A673 (cell line): ENCODE measurements around the gene HNRNPA3. TPM values are rescaled to one million over a fixed set of nuclear protein-coding genes. Genes with fewer than 3 reads are reported as not detected.
A peak's percentile ranks its signal among the peaks of the same experiment; 100 is the strongest.

ENCODE experiments used
- BruUV-seq: library from RNA; stranded (reverse); fragments of 400-500 nt; replicated peaks from 2 replicates; lab custom pipeline; 2021; lab: Mats Ljungman, UMichigan
- CTCF ChIA-PET: fragments of 300-600 bp; sonication (Branson Sonifier 250); formaldehyde crosslinking; loops from one replicate; lab custom pipeline; 2022; ENCODE audit warnings: antibody characterized with exemption; lab: Charles Lee
- POLR2A ChIA-PET: fragments of 300-600 bp; sonication (Branson Sonifier 250); formaldehyde crosslinking; loops from one replicate; lab custom pipeline; 2022; ENCODE audit warnings: antibody characterized with exemption; ENCODE audit not compliant: low non-redundant PET; lab: Charles Lee
- DNase-seq: peaks from one replicate; pipeline ENCODE4 v3.0.0-alpha.2; 2015; ENCODE audit warnings: low spot score
- H3K27ac ChIP-seq: fragments of 200-600 bp; sonication (generic); 2 replicates; pipeline ENCODE4 v1.5.1; 2016; ENCODE audit warnings: mixed run types, low read depth, mild to moderate bottlenecking, mixed read lengths, antibody characterized with exemption, low read length; ENCODE audit not compliant: poor library complexity, severe bottlenecking
- H3K27me3 ChIP-seq: fragments of 200-600 bp; sonication (generic); replicated peaks from 2 replicates; pipeline ENCODE4 v1.6.1; 2017; ENCODE audit warnings: mixed run types, low read depth, mild to moderate bottlenecking, mixed read lengths, antibody characterized with exemption, low read length; ENCODE audit not compliant: insufficient read depth, poor library complexity
- H3K36me3 ChIP-seq: fragments of 200-600 bp; sonication (generic); 2 replicates; pipeline ENCODE4 v1.6.1; 2016; ENCODE audit warnings: mixed run types, mild to moderate bottlenecking, mixed read lengths, antibody characterized with exemption, low read length; ENCODE audit not compliant: insufficient read depth, poor library complexity, severe bottlenecking
- H3K4me1 ChIP-seq: fragments of 200-600 bp; sonication (generic); 2 replicates; pipeline ENCODE4 v1.6.1; 2017; ENCODE audit warnings: mixed run types, mild to moderate bottlenecking, mixed read lengths, antibody characterized with exemption, low read length; ENCODE audit not compliant: insufficient read depth, poor library complexity, severe bottlenecking
- H3K4me3 ChIP-seq: fragments of 200-600 bp; sonication (generic); 2 replicates; pipeline ENCODE4 v1.5.1; 2016; ENCODE audit warnings: low read depth, mixed run types, mild to moderate bottlenecking, mixed read lengths, low read length; ENCODE audit not compliant: poor library complexity, severe bottlenecking
- H3K9me3 ChIP-seq: fragments of 200-600 bp; sonication (generic); 2 replicates; pipeline ENCODE4 v1.6.1; 2016; ENCODE audit warnings: mixed run types, low read depth, mild to moderate bottlenecking, mixed read lengths, antibody characterized with exemption, low read length; ENCODE audit not compliant: poor library complexity, severe bottlenecking
- EZH2 ChIP-seq: fragments of 200-600 bp; sonication (generic); IDR thresholded peaks from 2 replicates; pipeline ENCODE4 v1.6.1; 2017; ENCODE audit warnings: borderline replicate concordance, low read depth, mild to moderate bottlenecking, mixed read lengths, antibody characterized with exemption, low read length; ENCODE audit not compliant: poor library complexity, severe bottlenecking
- intact Hi-C: fragments of 100-400 bp; cut with micrococcal nuclease; formaldehyde crosslinking; loops from one replicate; pipeline ENCODE4 v1.10.0; 2022; ENCODE audit not compliant: unreplicated experiment
- total RNA-seq: library from RNA; stranded (reverse); gene quantifications from 2 replicates; pipeline ENCODE4 v1.2.3, GENCODE V29; 2021
- TF ChIP-seq, protein P1 (sequence below): fragments of 300-800, 200-600 bp; sonication (generic); conservative IDR thresholded peaks from 2 replicates; pipeline ENCODE4 v1.5.1; 2017; ENCODE audit warnings: low read depth, mild to moderate bottlenecking, antibody characterized with exemption, low read length, moderate library complexity, mixed read lengths

The HNRNPA3 gene
- total RNA-seq, 1 experiment from 2014 or later, result 462 TPM

DNA sequence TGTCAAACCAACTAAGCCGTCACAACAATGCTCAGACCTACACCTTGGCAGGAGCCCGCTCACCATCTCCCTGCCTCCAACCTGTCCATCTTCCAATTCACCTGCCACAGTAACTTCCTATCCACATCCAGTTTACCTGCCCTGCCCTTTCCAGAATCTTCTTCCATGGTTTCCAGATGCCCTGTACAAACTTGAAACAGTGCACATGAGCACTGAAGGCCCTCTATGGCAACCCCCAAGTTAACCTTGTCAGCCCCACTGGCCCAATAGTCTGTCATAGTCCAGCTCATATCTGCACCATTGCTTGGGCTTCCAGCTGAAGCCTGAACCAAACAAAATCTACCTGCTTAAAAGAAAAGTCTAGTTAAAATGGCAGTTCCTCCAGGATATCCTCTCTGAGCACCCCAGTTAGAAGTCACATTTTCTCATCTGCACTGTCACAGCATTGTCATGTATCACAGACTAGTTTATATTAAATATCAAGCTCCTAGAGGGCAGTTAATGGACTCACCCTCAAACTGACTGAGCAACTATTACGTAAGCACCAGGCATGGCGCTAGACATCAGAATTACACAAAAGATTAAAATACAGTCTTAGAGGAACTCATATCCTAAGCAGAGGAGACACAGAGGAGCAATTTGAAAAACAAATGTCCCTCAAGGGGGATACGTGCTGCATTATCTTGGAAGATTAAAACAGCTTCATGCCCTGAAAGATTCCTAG, 40.4 kb downstream of the HNRNPA3 start:
- POLR2A ChIA-PET, result no interaction called here
- H3K27me3 ChIP-seq, result no peaks in the 10 kb centered on the region
- no peaks in the 10 kb centered on the region for H3K9me3 ChIP-seq
- TF ChIP-seq, protein P1, sequence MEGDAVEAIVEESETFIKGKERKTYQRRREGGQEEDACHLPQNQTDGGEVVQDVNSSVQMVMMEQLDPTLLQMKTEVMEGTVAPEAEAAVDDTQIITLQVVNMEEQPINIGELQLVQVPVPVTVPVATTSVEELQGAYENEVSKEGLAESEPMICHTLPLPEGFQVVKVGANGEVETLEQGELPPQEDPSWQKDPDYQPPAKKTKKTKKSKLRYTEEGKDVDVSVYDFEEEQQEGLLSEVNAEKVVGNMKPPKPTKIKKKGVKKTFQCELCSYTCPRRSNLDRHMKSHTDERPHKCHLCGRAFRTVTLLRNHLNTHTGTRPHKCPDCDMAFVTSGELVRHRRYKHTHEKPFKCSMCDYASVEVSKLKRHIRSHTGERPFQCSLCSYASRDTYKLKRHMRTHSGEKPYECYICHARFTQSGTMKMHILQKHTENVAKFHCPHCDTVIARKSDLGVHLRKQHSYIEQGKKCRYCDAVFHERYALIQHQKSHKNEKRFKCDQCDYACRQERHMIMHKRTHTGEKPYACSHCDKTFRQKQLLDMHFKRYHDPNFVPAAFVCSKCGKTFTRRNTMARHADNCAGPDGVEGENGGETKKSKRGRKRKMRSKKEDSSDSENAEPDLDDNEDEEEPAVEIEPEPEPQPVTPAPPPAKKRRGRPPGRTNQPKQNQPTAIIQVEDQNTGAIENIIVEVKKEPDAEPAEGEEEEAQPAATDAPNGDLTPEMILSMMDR, result no peak
- no peak for TF ChIP-seq EZH2
- no TSS peak for BruUV-seq
- peak overlapping the region; percentile 57 for H3K27ac ChIP-seq
- CTCF ChIA-PET, result no interaction called here
- H3K4me3 ChIP-seq, result no peak overlapping the region
- peaks cover 29% of the 10 kb centered on the region for H3K4me1 ChIP-seq
- intact Hi-C loops, result no loop called here
- peaks cover 2% of the 10 kb centered on the region for H3K36me3 ChIP-seq
- DNase-seq, result no peak

DNA sequence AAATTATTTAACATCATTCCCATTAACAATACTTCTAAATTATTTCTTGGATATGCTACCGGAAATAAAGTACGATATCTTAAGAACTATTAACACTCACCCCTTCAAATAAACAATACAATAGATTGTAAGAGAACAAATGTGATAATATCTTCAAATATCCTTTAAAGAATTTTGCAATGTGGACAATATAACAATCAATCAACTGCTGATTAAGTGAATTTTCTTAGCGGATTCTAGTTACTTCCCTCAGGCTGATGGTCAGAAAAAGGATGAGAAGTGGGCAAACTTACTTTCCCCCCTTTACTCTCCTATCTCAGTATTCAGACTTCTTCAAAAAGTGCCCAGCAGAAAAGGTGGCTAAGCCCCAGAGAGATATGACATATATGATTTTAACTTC, 41.1 kb downstream of the HNRNPA3 start:
- POLR2A ChIA-PET, result no interaction called here
- intact Hi-C loops, result no loop called here

DNA sequence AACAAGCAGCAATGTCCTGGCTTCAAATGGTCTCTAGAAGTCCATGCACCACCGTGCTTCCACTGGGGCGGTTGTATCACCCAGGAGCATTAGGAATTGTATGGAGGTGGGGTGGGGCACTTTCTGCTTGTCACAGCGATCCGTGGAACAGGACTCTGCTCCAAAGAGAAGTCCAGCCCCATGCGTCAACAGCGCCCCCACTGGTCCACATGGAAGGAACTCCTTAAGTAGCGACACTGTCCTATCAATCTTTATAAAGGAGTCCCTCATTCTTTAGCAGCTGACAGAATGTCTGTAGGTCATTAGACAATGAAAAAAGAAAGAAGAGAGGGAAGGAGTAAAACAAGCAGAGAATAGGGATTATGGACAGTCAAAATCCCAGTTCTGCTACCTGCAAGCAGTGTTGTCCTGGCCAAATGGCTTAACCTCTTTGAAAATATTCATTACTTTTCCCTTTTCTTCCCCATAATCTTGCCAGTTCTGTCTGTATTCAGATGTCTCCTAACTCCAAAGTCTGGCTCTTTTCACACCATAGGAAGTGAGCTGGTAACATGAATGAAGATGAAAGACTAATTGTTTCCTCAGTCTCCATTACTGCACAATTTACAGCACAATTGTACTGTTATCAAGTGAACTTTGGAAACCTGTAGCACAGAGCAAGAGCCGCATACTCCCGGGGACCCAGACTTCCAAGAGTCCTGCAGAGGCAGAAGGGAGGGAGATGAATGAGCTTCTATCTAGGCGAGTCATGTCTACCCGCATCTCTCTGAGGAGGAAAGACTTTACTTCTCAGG, 42.0 kb downstream of the HNRNPA3 start:
- CTCF ChIA-PET, result interaction anchor here (1.1 kb wide), 1 partner anchor 9 kb away, joined by 6 read pairs; the partner anchor contains the start of gene NFE2L2
- BruUV-seq, result no TSS peak

More for the DNA sequence above, 41.1 kb downstream of the HNRNPA3 start:
- no peak for TF ChIP-seq EZH2
- TF ChIP-seq, protein P1, result no peak
- CTCF ChIA-PET, result no interaction called here
- H3K4me3 ChIP-seq, result no peak overlapping the region
- no peak overlapping the region for H3K27ac ChIP-seq
- peaks cover 29% of the 10 kb centered on the region for H3K4me1 ChIP-seq
- peaks cover 6% of the 10 kb centered on the region for H3K36me3 ChIP-seq
- no peaks in the 10 kb centered on the region for H3K27me3 ChIP-seq
- no TSS peak for BruUV-seq
- H3K9me3 ChIP-seq, result no peaks in the 10 kb centered on the region
- no peak for DNase-seq

More for the DNA sequence above, 42.0 kb downstream of the HNRNPA3 start:
- H3K4me3 ChIP-seq, result no peak overlapping the region
- no peak for TF ChIP-seq EZH2
- TF ChIP-seq, protein P1, result peak; percentile 66
- POLR2A ChIA-PET, result no interaction called here
- peak; percentile 51 for DNase-seq
- peak overlapping the region; percentile 59 for H3K27ac ChIP-seq
- intact Hi-C loops, result no loop called here
- peaks cover 29% of the 10 kb centered on the region for H3K4me1 ChIP-seq
- peaks cover 11% of the 10 kb centered on the region for H3K36me3 ChIP-seq
- H3K9me3 ChIP-seq, result no peaks in the 10 kb centered on the region
- H3K27me3 ChIP-seq, result no peaks in the 10 kb centered on the region
